HepG2 (cell line): Measurements from ENCODE around the gene SLC20A1. TPM values are rescaled to one million over a fixed set of nuclear protein-coding genes. Genes with fewer than 3 reads are reported as not detected.

ENCODE experiments used
- HDAC2 ChIP-seq: sonication (generic); formaldehyde crosslinking; IDR thresholded peaks from 2 replicates; pipeline ENCODE4 v1.4.0; 2020; ENCODE audit warnings: missing genetic modification reagents
- KDM5A ChIP-seq: fragments of 200-600 bp; sonication (generic); IDR thresholded peaks from 2 replicates; pipeline ENCODE4 v1.7.0; 2018; ENCODE audit warnings: antibody characterized with exemption, mild to moderate bottlenecking, low read length, borderline replicate concordance
- KDM5B ChIP-seq: sonication (generic); formaldehyde crosslinking; IDR thresholded peaks from 2 replicates; pipeline ENCODE4 v1.4.0; 2020; ENCODE audit warnings: missing genetic modification reagents, mild to moderate bottlenecking, borderline replicate concordance
- TAF15 ChIP-seq: fragments of 200-400 bp; formaldehyde crosslinking; IDR thresholded peaks from one replicate; pipeline ENCODE4 v1.6.1; 2018; ENCODE audit warnings: mild to moderate bottlenecking, low read depth, low read length; ENCODE audit not compliant: poor library complexity, severe bottlenecking
- ZNF329 ChIP-seq: sonication (generic); formaldehyde crosslinking; IDR thresholded peaks from 2 replicates; pipeline ENCODE4 v1.9.0; 2021; ENCODE audit warnings: low read depth, mild to moderate bottlenecking, missing genetic modification reagents
- ZNF660 ChIP-seq: sonication (generic); formaldehyde crosslinking; IDR thresholded peaks from 2 replicates; pipeline ENCODE4 v1.5.1; 2020; ENCODE audit warnings: mild to moderate bottlenecking, low read depth, missing genetic modification reagents, borderline replicate concordance
- polyA plus RNA-seq, 8 experiments: library from polyadenylated mRNA; depleted of rRNA in 3 of 8; stranded (reverse) in 7 of 8; unstranded in 1 of 8; fragments of >200 nt; fragmentation: Illumina TruSeq in 4 of 8; extraction: Trizol in 4 of 8; gene quantifications; 2 replicates each; pipeline versions ENCODE4 v1.2.1 to v1.2.3, GENCODE V29; 2011 to 2016; ENCODE audit warnings: low read depth in 4 of 8, missing spikeins in 1 of 8, mixed read lengths in 1 of 8; ENCODE audit not compliant: insufficient read depth in 1 of 8
- total RNA-seq, 5 experiments: library from RNA; depleted of rRNA; stranded (reverse); fragments of >200 nt; fragmentation: Illumina TruSeq; extraction: Trizol; gene quantifications; 2 replicates each; pipeline ENCODE4 v1.2.3, GENCODE V29; 2016; ENCODE audit warnings: low read depth in 1 of 5
- TF ChIP-seq, protein P1 (sequence below): sonication (generic); formaldehyde crosslinking; IDR thresholded peaks from 2 replicates; pipeline ENCODE4 v1.4.0; 2020; ENCODE audit warnings: mild to moderate bottlenecking, missing genetic modification reagents
- TF ChIP-seq, protein P2 (sequence below): sonication (generic); formaldehyde crosslinking; IDR thresholded peaks from 2 replicates; pipeline ENCODE4 v1.5.0; 2020; ENCODE audit warnings: missing genetic modification reagents, mild to moderate bottlenecking, borderline replicate concordance
- TF ChIP-seq, protein P3 (sequence below): sonication (generic); formaldehyde crosslinking; conservative IDR thresholded peaks from 2 replicates; pipeline ENCODE4 v1.8.0; 2022; ENCODE audit warnings: mild to moderate bottlenecking, moderate library complexity, missing genetic modification reagents
- TF ChIP-seq, protein P4 (sequence below): IDR thresholded peaks from 2 replicates; pipeline ENCODE4 v1.6.1; 2012; ENCODE audit warnings: inconsistent platforms
- TF ChIP-seq, protein P5 (sequence below): sonication (generic); formaldehyde crosslinking; IDR thresholded peaks from 2 replicates; pipeline ENCODE4 v1.4.0; 2020; ENCODE audit warnings: missing genetic modification reagents, borderline replicate concordance

Gene SLC20A1
- total and polyA plus RNA-seq, 2 of the 13 experiments (the other 11 are each of a cell fraction or from before 2014, with no cell fraction given): 54.0 to 85.9 TPM

DNA sequence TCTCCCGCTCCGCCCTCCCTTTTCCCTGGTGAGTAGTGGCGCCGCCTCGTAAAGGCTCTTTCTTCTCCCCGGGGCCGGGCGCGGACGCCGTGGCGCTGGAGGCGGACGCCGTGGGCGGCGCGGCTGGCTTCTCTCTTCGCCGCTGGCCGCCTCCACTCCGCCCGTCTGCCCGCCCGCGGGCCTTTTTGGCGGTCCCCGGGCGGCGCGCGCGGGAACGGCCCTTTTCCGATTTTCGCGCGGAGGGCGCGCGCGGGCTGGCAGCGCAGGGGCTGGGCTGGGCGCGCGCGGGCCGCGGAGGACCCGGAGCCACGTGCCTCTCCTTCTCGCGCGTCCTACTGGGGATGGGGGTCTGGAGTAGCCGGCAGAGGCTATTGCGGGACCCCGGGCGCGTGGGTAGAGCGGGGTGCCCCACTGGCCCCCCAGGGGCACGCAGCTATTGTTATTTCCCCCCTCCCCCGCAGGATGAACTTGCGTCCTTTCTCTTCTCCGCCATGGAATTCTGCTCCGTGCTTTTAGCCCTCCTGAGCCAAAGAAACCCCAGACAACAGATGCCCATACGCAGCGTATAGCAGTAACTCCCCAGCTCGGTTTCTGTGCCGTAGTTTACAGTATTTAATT lies 472 bp downstream of the SLC20A1 start (continued):
- TF ChIP-seq, protein P1, sequence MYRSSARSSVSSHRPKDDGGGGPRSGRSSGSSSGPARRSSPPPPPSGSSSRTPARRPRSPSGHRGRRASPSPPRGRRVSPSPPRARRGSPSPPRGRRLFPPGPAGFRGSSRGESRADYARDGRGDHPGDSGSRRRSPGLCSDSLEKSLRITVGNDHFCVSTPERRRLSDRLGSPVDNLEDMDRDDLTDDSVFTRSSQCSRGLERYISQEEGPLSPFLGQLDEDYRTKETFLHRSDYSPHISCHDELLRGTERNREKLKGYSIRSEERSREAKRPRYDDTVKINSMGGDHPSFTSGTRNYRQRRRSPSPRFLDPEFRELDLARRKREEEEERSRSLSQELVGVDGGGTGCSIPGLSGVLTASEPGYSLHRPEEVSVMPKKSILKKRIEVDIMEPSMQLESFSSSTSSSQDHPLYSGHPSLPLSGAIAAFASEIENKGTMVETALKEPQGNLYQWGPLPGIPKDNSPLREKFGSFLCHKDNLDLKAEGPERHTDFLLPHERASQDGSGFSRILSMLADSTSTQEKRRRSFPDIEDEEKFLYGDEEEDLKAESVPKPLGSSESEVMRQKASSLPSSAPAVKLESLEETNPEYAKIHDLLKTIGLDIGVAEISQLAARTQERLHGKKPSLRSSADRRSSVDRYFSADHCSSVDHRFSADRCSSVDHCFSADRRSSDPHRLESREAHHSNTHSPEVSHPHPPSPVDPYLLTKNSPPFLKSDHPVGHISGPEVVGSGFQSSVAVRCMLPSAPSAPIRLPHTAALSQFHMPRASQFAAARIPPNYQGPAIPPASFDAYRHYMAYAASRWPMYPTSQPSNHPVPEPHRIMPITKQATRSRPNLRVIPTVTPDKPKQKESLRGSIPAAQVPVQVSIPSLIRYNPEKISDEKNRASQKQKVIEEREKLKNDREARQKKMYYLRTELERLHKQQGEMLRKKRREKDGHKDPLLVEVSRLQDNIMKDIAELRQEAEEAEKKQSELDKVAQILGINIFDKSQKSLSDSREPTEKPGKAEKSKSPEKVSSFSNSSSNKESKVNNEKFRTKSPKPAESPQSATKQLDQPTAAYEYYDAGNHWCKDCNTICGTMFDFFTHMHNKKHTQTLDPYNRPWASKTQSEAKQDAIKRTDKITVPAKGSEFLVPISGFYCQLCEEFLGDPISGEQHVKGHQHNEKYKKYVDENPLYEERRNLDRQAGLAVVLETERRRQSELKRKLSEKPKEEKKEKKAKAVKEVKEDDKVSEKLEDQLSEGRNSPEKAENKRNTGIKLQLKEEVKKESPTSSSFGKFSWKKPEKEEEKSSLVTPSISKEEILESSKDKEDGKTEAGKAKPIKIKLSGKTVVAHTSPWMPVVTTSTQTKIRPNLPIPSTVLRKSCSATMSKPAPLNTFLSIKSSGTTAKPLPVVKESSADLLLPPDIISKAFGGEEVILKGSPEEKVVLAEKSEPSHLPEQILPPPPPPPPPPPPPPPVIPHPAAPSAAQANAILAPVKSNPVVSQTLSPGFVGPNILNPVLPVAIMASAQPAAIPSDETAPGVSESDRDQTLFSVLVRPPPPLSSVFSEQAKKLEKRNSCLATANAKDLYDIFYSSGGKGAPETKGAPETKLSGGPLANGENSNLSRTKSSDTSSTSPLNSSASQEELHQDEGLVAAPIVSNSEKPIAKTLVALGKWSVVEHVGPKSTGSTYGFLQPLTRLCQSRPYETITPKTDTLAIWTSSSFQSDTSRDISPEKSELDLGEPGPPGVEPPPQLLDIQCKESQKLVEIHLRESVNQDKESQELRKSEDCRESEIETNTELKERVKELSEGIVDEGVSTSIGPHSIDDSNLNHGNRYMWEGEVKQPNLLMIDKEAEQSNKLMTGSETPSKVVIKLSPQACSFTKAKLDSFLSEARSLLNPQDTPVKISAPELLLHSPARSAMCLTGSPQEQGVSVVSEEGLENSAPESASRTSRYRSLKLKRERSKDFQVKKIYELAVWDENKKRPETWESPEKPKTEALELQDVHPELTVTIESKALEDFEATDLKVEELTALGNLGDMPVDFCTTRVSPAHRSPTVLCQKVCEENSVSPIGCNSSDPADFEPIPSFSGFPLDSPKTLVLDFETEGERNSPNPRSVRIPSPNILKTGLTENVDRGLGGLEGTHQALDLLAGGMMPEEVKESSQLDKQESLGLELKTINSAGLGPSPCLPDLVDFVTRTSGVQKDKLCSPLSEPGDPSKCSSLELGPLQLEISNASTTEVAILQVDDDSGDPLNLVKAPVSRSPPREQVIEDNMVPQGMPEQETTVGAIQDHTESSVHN: no peak
- TF ChIP-seq, protein P2, sequence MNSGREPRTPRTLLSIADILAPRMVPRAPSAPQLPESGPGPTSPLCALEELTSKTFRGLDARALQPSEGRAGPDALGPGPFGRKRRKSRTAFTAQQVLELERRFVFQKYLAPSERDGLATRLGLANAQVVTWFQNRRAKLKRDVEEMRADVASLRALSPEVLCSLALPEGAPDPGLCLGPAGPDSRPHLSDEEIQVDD (CRISPR knock-in tag): no peak
- TF ChIP-seq, protein P3, sequence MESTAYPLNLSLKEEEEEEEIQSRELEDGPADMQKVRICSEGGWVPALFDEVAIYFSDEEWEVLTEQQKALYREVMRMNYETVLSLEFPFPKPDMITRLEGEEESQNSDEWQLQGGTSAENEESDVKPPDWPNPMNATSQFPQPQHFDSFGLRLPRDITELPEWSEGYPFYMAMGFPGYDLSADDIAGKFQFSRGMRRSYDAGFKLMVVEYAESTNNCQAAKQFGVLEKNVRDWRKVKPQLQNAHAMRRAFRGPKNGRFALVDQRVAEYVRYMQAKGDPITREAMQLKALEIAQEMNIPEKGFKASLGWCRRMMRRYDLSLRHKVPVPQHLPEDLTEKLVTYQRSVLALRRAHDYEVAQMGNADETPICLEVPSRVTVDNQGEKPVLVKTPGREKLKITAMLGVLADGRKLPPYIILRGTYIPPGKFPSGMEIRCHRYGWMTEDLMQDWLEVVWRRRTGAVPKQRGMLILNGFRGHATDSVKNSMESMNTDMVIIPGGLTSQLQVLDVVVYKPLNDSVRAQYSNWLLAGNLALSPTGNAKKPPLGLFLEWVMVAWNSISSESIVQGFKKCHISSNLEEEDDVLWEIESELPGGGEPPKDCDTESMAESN (CRISPR knock-in tag): no peak
- TF ChIP-seq TAF15: no peak
- TF ChIP-seq ZNF660 (CRISPR knock-in tag): no peak
- no peak for TF ChIP-seq HDAC2 (CRISPR knock-in tag)
- TF ChIP-seq, protein P4, sequence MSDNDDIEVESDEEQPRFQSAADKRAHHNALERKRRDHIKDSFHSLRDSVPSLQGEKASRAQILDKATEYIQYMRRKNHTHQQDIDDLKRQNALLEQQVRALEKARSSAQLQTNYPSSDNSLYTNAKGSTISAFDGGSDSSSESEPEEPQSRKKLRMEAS: peak; percentile 84
- TF ChIP-seq KDM5B (CRISPR knock-in tag): peak; percentile 6; the same call in 1 of the 2 replicates
- peak; percentile 70 for TF ChIP-seq KDM5A
- TF ChIP-seq, protein P5, sequence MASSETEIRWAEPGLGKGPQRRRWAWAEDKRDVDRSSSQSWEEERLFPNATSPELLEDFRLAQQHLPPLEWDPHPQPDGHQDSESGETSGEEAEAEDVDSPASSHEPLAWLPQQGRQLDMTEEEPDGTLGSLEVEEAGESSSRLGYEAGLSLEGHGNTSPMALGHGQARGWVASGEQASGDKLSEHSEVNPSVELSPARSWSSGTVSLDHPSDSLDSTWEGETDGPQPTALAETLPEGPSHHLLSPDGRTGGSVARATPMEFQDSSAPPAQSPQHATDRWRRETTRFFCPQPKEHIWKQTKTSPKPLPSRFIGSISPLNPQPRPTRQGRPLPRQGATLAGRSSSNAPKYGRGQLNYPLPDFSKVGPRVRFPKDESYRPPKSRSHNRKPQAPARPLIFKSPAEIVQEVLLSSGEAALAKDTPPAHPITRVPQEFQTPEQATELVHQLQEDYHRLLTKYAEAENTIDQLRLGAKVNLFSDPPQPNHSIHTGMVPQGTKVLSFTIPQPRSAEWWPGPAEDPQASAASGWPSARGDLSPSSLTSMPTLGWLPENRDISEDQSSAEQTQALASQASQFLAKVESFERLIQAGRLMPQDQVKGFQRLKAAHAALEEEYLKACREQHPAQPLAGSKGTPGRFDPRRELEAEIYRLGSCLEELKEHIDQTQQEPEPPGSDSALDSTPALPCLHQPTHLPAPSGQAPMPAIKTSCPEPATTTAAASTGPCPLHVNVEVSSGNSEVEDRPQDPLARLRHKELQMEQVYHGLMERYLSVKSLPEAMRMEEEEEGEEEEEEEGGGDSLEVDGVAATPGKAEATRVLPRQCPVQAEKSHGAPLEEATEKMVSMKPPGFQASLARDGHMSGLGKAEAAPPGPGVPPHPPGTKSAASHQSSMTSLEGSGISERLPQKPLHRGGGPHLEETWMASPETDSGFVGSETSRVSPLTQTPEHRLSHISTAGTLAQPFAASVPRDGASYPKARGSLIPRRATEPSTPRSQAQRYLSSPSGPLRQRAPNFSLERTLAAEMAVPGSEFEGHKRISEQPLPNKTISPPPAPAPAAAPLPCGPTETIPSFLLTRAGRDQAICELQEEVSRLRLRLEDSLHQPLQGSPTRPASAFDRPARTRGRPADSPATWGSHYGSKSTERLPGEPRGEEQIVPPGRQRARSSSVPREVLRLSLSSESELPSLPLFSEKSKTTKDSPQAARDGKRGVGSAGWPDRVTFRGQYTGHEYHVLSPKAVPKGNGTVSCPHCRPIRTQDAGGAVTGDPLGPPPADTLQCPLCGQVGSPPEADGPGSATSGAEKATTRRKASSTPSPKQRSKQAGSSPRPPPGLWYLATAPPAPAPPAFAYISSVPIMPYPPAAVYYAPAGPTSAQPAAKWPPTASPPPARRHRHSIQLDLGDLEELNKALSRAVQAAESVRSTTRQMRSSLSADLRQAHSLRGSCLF (CRISPR knock-in tag): no peak
- 0 out of 2 replicates have a peak, but pooled peaks have one; percentile 33 for TF ChIP-seq ZNF329 (CRISPR knock-in tag)
